Stimulated activated CD4-positive, alpha-beta T cell treated with anti-CD3 and anti-CD28 coated beads, TNF-alpha, amount 100 ng/mL, for 1 hour (primary cell): Measurements from ENCODE around the gene PTPN13.
A peak's percentile ranks its signal among the peaks of the same experiment; 100 is the strongest.

Experiments
- DNase-seq, 3 donors: peaks; one replicate each; pipeline ENCODE4 v3.0.0-alpha.2; 2020; ENCODE audit warnings: low read depth in 3 of 3, low spot score in 1 of 3

PTPN13 gene, protein sequence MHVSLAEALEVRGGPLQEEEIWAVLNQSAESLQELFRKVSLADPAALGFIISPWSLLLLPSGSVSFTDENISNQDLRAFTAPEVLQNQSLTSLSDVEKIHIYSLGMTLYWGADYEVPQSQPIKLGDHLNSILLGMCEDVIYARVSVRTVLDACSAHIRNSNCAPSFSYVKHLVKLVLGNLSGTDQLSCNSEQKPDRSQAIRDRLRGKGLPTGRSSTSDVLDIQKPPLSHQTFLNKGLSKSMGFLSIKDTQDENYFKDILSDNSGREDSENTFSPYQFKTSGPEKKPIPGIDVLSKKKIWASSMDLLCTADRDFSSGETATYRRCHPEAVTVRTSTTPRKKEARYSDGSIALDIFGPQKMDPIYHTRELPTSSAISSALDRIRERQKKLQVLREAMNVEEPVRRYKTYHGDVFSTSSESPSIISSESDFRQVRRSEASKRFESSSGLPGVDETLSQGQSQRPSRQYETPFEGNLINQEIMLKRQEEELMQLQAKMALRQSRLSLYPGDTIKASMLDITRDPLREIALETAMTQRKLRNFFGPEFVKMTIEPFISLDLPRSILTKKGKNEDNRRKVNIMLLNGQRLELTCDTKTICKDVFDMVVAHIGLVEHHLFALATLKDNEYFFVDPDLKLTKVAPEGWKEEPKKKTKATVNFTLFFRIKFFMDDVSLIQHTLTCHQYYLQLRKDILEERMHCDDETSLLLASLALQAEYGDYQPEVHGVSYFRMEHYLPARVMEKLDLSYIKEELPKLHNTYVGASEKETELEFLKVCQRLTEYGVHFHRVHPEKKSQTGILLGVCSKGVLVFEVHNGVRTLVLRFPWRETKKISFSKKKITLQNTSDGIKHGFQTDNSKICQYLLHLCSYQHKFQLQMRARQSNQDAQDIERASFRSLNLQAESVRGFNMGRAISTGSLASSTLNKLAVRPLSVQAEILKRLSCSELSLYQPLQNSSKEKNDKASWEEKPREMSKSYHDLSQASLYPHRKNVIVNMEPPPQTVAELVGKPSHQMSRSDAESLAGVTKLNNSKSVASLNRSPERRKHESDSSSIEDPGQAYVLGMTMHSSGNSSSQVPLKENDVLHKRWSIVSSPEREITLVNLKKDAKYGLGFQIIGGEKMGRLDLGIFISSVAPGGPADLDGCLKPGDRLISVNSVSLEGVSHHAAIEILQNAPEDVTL (N-terminal part only)

DNA sequence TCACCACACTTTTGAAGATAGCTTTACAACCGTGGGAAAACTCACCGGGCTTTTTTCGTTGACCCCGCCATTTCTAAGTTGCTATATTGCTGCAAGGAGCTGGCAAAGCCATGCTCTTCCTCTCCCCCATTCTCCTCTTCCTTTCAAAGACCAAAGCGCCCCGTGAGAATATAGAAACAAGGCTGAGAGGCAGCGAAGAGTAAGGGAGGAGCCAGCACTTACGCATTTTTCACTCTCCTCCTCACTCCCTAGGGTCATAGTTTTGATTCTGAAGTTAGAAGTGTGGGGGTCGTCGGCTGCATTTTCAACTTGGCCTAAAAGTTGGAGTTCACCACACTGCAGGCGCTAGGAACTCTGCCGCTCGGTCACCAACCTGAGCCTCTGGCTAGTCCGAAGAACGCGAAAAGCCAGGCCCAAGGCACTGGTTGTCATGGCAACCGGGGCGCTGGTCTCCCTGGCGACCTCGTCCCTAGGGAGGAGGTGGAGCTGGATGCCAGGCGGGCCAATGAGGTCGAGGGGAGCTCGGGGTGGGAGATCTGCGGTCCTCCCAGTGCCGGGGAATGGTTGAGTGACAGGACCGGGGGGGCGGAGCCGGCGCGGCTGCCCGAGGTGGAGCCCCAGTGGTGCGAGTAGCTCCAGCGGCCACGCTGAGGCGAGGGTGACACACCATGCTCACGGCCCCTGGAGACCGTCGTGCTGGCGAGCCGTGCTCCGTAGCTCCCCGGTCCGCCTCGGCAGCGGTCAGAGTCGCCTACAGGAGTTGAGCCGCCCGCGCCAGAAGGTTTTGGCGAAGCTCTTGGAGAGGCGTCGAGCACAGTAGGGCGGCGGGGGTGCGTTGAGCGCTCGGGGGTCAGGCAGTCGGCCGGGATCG, at the start of gene PTPN13:
PTPN13 (plus strand) TSS at position 628 of the 871 bp plus-strand sequence. CDS start 40,942 bp downstream, outside the sequence.
- peak; percentile 20 to 35 (median 29) for DNase-seq

DNA sequence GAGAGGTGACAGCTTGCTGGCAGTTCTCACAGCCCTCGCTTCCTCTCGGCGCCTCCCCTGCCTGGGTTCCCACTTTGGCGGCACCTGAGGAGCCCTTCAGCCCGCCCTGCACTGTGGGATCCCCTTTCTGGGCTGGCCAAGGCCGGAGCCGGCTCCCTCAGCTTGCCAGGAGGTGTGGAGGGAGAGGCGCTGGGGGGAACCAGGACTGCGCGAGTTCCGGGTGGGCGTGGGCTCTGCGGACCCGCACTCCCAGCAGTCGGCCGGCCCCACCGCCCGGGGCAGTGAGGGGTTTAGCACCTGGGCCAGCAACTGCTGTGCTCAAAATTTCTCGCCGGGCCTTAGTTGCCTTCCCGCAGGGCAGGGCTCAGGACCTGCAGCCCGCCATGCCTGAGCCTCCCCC, 47.0 kb upstream of the PTPN13 start:
- DNase-seq, result no peak

DNA sequence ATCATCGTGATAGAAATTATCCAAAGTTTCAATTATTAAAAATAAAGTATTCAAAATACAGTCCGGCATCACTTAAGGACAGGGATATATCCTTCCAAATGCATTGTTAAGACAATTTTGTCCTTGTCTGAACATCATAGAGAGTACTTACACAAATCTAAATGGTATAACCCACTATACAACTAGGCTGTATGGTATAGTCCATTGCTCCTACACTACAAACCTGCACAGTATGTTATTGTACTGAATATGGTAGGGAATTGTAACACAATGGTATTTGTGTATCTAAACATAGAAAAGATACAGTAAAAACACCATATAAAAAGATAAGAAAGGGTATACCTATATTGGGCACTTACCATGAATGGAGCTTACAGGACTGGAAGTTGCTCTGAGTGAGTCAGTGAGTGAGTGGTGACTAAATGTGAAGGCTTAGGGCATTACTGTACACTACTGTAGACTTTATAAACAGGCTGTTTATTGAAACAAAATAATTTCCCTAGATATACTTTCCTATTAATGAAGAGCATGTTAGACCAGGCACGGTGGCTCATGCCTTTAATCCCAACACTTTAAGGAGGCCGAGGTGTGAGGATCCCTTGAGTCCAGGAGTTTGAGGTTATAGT, 44.8 kb upstream of the PTPN13 start:
- no peak for DNase-seq

DNA sequence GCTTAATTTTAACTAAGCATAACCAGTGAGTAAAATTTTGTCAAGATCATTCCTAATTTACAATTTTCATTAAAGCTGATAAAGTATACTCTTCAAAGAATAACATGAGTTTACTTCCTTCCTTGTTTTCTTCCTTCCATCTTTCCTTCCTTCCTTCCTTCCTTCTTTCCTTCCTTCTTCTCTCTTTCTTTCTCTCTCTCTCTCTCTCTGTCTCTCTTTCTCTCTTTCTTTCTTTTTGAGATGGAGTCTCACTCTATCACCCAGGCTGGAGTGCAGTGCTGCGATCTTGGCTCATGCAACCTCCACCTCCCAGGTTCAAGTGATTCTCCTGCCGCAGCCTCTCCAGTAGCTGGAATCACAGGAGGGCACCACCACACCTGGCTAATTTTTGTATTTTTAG, 42.7 kb upstream of the PTPN13 start:
- no peak for DNase-seq

DNA sequence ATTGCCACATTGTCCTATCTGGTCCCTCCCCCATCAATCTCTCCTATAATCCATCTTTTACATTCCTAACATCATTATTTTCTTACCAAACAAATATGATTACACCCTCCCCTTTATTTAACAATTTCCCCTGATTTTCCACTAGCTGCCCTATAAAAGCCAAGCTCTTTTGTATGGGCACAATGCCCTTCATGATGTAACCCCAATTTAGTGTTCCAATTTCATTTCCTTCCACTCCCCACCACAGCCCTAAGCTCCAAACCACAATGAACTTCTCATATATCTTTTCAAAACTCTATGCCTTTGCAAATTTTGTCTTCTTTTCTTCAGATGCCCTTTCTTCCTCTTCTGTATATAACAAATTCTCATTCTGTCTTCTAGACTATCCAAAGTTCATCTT, 39.5 kb upstream of the PTPN13 start:
- no peak for DNase-seq

DNA sequence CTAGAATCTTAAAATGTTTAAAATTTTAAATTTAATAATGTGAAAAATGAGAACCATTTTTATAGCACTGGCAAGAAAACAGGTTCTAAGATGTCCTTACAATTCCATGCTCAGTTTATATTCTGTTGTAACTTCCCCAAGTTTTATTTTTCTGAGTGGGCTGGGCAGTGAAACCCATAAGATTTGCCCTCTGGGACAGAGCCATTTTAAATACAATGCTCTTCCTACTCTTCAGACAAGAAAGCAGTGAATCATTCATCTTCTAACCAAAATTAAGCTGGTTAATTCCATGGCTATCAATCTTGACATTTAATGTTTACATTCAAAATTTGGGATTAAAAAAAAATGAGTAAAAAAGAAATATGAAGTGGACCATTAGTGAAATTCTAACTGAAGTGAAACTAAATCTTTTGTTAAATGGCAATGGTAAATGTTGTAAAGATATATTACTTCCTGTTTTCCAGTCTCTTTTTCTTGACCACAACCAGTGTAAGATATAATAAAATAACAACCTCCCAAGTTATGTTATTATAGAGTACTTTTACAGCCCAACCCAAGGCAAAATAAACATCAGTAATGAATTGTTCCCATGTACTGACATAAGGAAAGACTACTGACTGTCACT, 37.2 kb upstream of the PTPN13 start:
- no peak for DNase-seq

DNA sequence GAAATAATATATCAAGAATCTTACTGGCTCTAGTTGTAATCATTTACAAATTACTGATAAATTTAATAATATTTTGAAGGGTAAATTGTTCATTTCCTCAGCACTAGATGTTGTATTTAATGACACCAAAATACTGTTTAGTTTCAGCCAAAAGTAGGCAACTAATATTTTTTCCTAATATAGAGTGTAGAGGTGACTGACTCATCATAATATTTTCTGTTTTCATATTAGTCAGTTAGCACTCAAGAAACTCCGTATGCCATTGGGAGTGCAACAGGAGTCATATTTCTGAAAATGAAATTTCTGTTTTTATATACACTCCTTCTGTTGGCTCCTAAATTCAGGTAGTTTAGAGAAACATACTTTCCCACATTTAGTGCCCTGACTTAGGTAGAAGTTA, 36.6 kb upstream of the PTPN13 start:
- DNase-seq, result no peak

DNA sequence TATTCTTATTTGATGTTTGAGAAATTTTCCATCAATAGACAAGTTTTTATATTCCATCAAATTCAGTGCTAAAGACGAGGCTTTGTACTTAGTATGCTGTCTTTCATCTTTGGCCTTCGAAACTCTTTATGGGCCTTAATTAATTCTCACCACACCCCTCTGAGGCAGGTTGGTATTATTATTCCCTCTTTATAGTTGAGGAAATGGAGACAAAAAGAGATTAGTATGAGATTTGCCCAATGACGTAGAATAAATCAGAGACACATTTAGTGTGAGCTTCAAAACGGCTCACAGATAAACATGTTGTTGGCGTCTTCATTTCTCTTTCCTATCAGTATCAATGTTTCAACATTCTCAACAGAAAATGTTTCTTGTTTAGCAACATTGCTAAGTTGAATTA, 35.9 kb upstream of the PTPN13 start:
- no peak for DNase-seq

DNA sequence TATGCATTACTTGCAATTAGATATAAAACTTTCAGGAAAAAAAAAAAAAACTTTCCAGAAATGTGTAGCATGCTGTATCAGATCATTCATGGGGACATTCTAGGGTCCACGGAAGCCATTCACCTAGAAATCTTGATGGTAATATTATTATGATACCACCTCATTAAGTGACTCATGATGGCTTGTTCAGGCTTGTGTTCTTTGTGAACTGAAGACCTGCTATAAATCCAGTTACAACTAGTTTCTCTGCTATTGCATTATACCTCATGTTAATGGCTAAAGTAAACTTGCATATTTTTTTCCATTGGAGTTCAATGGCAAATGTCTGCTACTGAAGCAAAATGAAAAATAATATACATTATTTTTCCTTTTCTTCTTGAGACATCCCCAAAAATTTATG, 35.3 kb upstream of the PTPN13 start:
- no peak for DNase-seq

DNA sequence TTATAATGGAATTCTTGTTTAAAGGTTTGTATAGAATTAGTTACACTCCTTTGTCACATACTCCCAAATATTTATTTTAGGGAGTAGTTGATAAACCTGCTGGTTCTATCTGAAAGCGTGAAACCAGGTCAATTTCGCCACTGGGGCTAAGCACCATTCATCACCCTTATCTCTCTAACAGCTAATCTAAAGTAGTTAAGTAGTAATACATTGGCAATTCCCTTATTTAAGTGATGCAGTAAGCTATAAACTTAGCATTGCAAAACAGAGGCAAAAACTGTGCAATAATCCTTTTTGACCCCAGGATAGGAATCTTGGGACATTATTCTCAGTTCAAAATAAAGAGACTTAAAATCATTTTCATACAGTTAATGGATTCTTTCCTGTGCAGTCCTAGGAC, 33.7 kb upstream of the PTPN13 start:
- no peak for DNase-seq

DNA sequence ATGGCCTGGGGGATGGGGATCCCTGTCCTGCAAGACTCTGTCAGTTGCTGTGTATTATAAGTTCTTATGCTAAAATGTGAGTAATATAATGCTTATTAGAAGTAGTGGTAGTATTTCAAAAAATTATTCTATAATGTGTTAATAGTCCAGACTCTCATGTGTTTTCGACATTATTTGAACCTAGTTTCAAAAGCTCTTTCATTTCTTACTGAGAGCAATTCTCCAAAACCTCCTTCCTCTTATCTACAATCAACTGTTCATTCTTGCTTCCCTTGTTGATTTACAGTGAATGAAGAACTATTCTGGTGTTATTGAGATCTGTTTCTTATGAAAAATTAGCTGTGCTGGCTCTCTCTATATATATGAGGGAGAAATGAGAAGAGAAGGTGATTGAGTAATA, 32.9 kb upstream of the PTPN13 start:
- no peak for DNase-seq

DNA sequence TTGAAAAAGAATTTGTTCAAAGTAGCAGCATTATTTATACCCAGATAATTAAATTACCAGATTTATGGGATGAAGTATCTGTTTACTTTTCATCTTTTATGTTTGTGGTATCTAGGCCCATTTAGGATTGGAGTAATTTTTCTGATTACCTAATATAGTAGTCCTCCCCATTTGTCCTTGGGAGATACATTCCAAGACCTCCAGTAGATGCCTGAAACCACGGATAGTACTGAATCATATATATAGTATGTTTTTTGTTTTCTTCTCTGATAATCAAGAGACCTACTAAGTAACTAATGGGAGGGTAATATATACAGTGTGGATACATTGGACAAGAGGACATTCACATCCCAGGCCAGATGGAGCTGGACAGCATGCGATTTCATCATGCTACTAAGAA, 30.7 kb upstream of the PTPN13 start:
- no peak for DNase-seq

DNA sequence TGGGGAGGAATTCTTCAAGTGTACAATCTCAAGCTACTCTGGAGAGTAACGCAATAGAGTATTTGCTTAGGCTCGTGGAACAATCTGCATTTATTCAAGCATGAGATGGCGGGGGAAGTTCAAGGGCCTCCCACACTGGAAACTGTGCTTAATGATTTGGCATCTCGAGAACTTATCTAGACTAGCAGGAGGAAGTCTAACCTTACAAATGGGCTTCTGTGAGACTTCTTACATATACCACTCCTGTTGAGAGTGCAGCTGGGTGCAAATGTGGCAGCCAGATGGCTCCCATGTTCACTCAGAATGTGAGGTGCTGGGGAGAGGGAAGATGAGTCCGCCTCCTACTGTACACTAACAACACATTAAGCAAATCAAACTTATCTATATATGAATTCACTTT, 29.3 kb upstream of the PTPN13 start:
- DNase-seq, result no peak

DNA sequence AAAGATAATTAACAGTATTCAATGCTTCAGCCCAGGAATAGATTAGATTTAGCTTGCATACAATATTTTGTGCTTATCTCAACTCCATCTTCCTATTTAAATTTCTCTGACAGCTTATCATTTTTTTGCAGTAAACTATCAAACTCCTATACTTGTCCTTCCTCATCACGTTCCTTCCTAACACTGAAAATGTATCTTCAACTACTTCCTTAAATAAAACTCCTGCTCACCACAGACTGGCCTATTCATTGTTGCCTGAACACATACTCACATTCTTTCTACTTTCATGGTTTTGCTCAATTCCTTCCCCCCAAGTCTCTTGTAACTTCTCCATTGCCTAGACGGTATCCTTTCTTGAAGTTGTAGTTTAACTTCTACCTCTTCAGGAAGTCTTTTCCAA, 28.5 kb upstream of the PTPN13 start:
- no peak for DNase-seq

DNA sequence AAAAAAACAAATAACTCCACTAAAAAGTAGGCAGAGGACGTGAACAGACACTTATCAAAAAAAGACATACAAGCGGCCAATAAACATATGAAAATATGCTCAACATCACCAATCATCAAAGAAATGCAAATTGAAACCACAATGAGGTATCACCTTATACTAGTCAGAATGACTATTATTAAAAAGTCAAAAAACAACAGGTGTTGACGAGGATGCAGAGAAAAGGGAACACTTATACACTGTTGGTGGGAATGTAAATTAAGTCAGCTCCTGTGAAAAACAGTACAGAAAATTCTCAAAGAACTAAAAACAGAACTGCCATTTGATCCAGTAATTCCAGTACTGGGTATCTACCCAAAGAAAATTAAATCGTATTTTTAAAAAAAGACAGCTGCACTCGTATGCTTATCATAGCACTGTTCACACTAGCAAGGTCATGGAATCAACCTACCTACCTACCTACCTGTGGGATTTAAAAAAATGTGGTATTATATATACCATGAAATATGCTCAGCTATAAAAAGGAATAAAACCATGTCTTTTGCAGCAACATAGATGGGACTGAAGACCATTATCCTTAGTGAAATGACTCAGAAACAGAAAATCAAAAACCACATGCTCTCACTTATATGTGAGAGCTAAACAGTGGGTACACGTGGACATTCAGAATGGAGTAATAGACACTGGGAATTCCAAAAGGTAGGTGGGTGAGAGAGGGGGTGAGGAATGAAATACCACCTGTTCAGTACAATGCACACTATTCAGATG, 24.8 kb upstream of the PTPN13 start:
- no peak for DNase-seq

DNA sequence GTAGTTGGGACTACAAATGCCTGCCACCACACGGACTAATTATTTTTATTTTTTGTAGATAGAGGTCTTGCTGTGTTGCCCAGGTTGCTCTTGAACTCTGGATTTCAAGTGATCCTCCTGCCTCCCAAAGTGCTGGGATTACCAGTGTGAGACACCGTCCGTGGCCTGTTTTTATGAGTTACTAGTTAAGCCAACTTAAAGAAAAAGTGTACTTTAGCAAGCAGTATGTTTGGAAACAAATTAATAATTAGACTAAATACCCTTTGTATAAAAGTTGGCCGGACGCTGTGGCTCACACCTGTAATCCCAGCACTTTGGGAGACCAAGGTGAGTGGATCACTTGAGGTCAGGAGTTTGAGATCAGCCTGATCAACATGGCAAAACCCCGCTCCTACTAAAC, 14.2 kb upstream of the PTPN13 start:
- DNase-seq, result no peak

DNA sequence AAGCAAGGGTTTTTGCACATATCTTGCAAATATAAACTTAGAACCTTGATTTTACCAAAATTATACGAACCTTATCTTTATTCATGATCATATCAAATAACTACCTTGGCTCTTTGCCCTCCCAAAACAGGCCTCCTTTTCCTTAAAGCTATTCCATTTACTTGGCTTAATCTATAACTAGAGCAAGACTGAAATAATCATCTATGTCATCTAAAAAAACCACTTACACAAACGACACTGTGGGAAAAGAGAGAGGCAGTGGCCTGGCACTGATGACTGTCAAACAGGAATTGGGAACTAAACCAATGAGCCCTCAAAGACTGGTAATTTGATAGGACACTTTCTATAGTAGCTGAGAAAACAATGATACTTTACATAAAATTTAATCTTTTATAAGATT, 11.7 kb upstream of the PTPN13 start:
- no peak for DNase-seq

DNA sequence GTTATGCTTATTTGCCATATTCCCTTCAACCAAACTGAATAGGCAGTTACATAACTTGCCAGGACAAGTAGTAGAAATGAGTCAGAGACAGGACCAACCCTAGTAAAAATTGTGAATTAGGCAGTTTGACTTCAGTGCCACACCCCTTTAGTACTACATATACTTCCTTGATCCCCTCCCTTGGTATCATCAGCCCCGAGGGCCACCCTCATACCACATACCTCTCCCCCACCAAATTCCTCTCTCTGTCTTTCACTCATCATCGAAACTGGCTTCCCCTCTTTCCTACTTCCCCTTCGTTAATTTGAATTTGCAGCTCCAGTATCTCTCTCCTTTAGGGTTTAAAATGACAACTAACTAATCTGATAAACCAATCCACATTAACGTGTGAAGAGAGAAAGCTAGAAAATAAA, 7.9 kb upstream of the PTPN13 start:
- DNase-seq, result no peak
